Right ventricle myocardium inferior (tissue), 1 donor: ENCODE data around the gene TRAF1. TPM values are rescaled to one million over a fixed set of nuclear protein-coding genes. Genes with fewer than 3 reads are reported as not detected.

Experiments
- ATAC-seq: fragments of 200-7000 bp; cut with Tn5 transposase; one replicate; pipeline ENCODE4 v1.9.1; 2020; ENCODE audit warnings: mild to moderate bottlenecking, moderate library complexity
- DNase-seq: peaks from one replicate; pipeline ENCODE4 v3.0.0; 2021; ENCODE audit errors: missing footprints
- intact Hi-C: fragments of 100-400 bp; cut with DNase I; formaldehyde crosslinking; loops from one replicate; pipeline ENCODE4 v1.11.0; 2022
- total RNA-seq: library from RNA; stranded (reverse); fragmentation: NEBNext Ultra II Directional; extraction: Animal tissue kit (Norgen Biotek cat#: 25700); gene quantifications from one replicate; pipeline ENCODE4 v1.2.1, GENCODE V29; 2021
- donor health status: DM: no; HTN: yes; CAD: no; lungs with severe emphysema.

The TRAF1 gene
- total RNA-seq, 1 donor from 2014 or later = 2.1 TPM

- ATAC-seq (no peak), DNase-seq (no peak)
- intact Hi-C loops = loop anchor here (2.0 kb wide), 1 partner anchor 23 kb away; no protein-coding TSS in a partner anchor
These were observed 30.6 kb downstream of the TRAF1 start for GRCh38 chr9:120895951-120896350.

DNA sequence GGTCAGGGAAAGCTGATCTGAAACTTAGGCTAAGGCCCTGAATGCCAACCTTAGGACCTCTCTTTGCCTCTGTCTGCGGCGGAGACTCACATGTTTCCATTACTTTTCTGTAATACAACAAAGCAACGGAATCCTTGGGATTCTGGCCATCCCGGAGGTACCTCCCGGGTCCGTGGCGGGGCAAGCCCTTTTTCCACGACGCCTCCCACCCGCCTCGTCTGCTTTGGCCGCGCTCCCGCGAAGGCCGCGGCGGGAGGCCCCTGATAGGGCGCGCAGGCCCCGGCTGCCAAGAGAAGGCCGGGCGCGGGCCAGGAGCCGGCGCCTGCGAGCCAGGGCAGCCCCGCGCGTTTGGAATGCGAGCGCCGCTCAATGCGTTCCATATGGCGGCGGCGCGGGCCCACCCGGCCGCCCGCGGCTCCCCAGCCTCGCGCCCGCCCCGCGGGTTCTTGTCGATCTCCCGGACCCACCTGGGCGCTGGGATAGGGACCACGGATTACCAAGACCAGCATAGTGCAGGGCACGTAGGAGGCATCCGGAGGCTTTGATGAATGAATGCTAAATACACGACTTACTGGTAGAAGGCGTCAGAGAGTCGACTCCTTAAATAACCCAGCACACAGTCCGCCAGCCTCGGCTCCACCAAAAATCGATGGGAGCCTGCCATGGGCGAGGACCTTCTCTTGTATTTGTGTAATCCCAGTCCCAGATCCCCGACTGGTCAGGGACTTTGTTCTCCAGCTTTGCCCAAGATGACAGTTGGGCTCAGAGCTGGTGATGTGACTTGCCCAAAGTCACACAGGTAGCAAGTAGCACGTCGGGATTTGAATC lies 32.1 kb downstream of the TRAF1 start:
- peak; percentile 84 for ATAC-seq
- DNase-seq = peak; percentile 79
- intact Hi-C loops = loop anchor here (2.0 kb wide), 1 partner anchor 24 kb away; no protein-coding TSS in a partner anchor

GRCh38 chr9:120893611-120894307 lies 32.8 kb downstream of the TRAF1 start:
- DNase-seq = no peak
- intact Hi-C loops = loop anchor here (2.0 kb wide), 1 partner anchor 25 kb away; no protein-coding TSS in a partner anchor
- peak; percentile 12 for ATAC-seq

DNA sequence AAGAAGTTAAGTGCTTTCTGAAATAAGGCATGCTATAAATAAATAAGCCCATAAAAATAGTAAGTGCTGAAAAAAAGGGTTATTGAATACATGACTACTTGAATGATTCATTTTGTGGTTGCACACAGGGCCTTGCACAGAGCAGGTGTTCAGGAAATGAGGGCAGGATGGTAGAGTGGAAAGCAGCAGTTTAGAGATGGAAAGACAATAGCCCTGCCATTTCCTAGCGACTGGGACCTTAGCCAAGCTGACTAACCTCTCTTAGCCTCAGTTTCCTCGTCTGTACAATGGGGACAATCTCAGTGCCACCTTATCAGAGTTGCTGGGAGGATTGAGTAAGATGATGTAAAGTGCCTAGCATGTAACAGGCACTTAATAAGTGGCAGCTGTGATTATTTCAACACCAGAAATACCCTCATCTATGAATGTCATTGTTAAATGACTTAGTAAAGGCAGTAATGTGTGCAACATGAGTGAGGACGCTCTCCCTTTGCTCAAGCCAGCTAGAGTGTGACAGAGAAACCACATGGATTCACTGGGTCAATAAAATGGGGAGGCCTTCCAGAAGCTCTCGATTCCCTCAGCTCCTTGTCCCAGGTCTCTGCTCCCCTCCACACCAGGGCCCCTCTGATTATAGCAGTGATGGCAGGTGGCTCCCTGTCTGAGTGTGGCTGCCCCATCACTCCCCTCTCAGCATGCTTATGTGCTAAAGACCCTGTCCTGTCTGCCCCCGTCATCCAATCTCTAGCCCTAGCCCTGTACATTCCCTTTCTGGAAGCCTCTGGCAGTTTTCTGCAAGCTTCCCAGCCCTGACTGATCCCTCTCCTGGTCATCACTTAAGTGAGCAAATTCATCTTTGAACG lies 33.6 kb downstream of the TRAF1 start:
- no peak for ATAC-seq
- no peak for DNase-seq
- intact Hi-C loops = no loop called here

- intact Hi-C loops = no loop called here
- no peak for DNase-seq
- ATAC-seq = no peak
These were observed 34.5 kb downstream of the TRAF1 start for GRCh38 chr9:120891884-120892747.

- DNase-seq (no peak), ATAC-seq (no peak)
- intact Hi-C loops = no loop called here
These were observed 35.2 kb downstream of the TRAF1 start for GRCh38 chr9:120891245-120891883.

DNA sequence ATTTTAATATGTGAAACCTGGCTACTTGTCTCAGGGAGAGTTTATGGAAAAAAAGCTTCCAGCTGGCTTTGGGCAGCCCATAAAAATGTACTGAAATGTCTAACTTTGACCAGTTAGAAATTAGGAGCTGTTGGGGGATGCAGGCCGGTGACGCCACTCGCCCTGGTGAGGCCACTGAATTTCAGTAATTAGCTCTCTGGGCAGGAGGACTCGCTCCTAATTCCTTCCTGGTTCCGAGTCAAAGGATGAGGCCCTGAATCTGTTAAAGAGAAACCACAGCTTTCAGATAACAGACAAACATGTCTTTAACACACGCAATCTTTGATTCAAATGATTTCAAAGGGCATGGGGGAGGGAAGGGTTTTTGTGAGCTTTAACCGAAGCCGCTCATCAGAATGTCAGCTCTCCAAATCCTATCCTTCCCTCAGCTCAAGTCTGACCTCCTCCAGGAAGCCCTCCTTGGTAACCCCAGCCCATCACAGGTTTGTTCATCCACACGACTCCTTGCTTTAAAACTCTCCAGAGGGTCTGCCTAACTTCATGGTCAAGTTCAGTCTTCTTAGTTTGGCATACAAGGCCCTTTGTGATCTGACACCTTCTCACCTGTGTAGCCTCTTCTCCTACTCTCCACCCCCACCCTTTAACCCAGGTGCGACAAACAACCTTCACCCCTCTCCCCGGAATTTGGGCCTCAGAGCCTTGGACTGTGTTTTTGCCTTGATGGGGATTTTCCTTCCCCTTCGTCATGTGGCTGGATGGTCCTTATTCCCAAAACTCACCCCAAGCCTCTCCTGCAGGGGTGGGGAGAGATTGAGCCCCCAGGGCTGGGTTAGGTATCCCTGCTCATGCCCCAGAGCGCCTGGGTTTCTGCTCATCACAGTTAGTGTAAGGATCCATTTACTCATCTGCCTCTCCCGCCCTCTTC lies 36.0 kb downstream of the TRAF1 start:
- DNase-seq = no peak
- ATAC-seq = no peak
- intact Hi-C loops = no loop called here

DNA sequence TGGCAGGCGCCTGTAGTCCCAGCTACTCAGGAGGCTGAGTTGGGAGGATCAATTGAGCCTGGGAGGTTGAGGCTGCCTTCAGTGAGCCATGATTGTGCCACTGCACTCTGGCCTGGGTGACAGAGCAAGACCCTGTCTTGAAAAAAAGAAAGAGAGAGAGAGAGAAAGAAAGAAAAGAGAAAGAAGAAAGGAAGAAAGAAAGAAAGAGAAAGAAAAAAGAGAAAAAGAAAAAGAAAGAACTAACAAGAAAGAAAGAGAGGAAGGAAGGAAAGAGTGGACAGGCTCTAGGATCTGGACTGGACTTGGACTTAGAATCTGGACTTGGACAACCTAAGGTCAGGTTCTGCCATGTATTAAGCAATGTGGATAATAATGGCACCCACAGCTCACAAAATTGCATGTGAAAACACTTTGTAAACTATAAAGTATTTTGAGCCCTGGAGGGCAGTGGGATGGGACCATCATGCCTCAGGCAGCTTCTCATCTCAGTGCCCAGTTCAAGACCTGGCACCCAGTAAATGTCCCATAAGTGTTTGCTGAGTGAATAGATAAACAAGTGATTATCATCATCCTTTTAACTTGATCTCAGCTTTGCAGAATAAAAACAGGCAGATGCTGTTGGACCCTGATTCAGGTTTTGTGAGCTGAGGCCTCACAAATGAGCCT lies 36.9 kb downstream of the TRAF1 start:
- intact Hi-C loops = no loop called here
- DNase-seq (no peak), ATAC-seq (peak; percentile 32)

DNA sequence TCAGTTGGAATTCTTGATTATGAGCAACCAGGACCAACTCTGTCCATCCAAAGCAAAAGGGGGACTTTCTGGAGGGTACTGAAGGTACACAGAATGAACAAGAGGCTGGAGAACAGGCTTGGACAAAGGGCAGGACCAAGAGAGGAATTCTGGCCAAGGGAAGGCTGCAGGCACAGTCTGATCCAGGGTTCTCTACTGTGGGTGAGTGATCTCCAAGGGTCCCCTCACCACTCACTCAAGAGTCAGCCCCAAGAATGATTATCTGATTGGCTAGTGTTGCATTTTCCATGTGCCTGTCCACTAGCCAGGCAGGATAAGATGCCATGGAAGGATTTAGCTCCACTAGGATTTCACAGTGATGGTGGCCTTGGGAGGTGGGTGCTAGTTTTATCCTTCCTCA lies 38.0 kb downstream of the TRAF1 start:
- intact Hi-C loops = no loop called here
- no peak for ATAC-seq

GRCh38 chr9:120886490-120886967 lies 40.1 kb downstream of the TRAF1 start:
- intact Hi-C loops = no loop called here
- peak; percentile 76 for ATAC-seq
- DNase-seq = peak; percentile 72

More for the DNA sequence above, 38.0 kb downstream of the TRAF1 start:
- no peak for DNase-seq

- ATAC-seq = peak; percentile 76
These were observed 40.6 kb downstream of the TRAF1 start for GRCh38 chr9:120885958-120886357.

GRCh38 chr9:120885457-120885856 lies 41.1 kb downstream of the TRAF1 start:
- DNase-seq = no peak
- intact Hi-C loops = no loop called here
- no peak for ATAC-seq

More at GRCh38 chr9:120885958-120886357, 40.6 kb downstream of the TRAF1 start:
- intact Hi-C loops = no loop called here
- DNase-seq = no peak

DNA sequence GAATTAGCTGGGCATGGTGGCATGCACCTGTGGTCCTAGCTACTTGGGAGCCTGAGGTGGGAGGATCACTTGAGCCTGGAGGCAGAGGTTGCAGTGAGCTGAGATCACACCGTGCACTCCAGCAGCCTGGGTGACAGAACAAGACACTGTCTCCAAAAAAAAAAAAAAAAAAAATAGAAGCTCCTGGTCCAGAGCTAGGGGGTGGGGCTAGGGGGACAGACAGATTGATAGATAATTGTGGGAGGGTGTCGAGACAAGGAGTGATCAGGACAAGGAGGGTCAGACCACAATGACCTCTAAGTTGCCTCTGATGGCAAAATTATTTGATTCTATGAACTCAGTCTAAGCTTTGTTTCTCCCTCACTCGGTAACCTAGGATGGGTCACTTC lies 43.0 kb downstream of the TRAF1 start:
- intact Hi-C loops = no loop called here
- DNase-seq (no peak), ATAC-seq (no peak)

DNA sequence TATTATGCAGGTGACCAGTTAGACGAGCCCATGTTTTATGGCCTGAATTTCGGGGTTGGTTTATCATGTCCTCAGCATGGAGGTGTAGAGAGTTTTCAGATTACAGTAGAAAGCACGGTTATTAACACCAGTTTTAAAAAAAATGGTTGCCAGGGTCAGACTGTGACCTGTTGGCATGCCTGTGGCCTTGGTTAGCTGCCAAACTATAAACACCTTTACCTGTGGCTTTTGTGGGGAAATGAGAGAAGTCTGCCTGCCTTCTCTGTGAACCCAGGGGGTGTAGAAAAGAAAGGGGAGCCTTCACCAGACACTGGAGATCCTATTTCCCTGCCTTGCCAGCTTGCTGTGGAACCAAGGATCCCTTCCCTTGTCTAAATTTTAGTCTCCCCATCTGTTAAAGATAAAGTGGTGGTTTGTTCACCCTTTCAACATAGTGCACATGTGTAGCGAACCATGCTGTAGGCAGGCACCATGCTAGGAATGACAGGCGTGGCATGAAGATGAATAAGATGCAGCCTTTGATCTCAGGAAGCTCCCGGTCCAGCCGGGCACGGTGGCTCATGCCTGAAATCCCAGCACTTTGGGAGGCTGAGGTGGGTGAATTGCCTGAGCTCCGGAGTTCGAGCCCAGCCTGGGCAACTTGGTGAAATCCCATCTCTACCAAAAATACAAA lies 43.5 kb downstream of the TRAF1 start:
- no peak for ATAC-seq
- no peak for DNase-seq
- intact Hi-C loops = no loop called here

GRCh38 chr9:120879446-120879845 lies 47.1 kb downstream of the TRAF1 start:
- no peak for ATAC-seq
- no peak for DNase-seq
- intact Hi-C loops = no loop called here
